ENCODE measurements around the gene ZEB1.

Gene ZEB1

DNA sequence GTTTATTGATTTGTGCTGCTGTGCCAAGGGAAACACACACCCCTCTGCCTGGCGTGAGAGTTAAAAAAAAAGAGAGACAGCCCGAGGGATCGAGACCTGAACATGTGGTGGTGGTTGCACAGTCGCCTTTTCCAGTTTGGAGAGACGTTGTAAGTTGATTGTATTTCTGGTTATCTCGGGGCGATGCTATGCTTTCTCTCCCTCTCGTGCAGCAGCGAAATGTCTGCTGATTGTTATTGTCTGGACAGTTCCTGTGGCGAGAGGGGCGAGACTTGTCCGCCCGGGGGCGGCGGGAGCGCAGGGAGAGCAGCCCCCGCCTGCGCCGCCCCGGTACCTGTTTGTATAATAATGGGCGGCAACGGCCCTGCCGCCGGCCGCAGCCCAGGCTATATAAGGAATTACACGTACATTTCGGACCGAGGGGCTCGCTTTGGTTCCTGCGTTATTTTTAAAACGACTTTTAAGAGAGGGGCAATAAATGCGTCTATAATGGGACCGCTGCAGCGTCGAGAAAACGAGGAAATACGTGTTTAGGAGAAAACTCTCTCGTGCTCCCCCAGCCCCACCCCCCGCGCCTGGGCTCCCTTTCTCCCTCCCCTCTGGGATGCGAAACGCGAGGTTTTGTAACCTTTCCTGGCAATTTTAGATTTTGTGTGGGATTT is 1.7 kb downstream of the ZEB1 start:
- 0 out of 2 replicates have a peak, but pooled peaks have one; percentile 45 for TF ChIP-seq ZBTB7A (IDR thresholded peaks at IDR 0.05; ENCODE audit: low read depth)
- TF ChIP-seq EP300 (IDR thresholded peaks at IDR 0.05; ENCODE audit: borderline replicate concordance): no peak

DNA sequence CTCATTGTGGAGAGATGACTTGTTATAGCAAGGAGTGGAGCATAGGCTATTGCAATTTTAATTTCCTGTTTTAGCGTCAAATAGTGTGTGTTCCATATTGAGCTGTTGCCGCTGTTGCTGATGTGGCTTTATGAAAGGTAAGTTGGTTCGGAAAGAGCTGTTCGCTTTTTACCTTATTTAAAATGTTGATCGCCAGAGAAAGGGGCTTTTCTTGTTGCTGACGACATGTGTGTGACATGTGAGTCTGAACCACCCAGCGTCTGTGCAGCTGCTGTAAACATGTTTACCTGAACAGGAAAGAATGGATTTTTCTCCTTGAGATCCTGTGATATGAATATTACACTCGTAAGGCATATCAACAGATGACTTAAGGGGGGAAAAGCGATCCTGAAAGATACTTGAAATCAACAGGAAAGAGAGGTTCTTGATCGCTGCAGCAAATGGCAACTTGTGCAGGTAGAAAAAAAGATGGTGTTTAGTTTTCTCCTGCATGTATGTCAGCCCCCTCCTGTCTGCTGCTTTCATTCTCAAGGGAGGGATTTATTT is 2.5 kb downstream of the ZEB1 start:
- TF ChIP-seq TCF12 (IDR thresholded peaks at IDR 0.05; ENCODE audit: low read depth) (no peak), FOXM1 (IDR thresholded peaks at IDR 0.05; ENCODE audit: borderline replicate concordance, low read depth) (no peak), CREB1 (IDR thresholded peaks at IDR 0.05; ENCODE audit: low read depth) (no peak), NFIC (IDR thresholded peaks at IDR 0.05) (no peak), RAD21 (IDR thresholded peaks at IDR 0.05; ENCODE audit: low read depth) (no peak), TEAD4 (IDR thresholded peaks at IDR 0.05) (no peak), EP300 (IDR thresholded peaks at IDR 0.05; ENCODE audit: borderline replicate concordance) (no peak), YY1 (IDR thresholded peaks at IDR 0.05; ENCODE audit: low read depth) (no peak), TAF1 (IDR thresholded peaks at IDR 0.05; ENCODE audit: low read depth) (no peak), CEBPB (IDR thresholded peaks at IDR 0.05) (no peak), ZBTB7A (IDR thresholded peaks at IDR 0.05; ENCODE audit: low read depth) (no peak), EGR1 (IDR thresholded peaks at IDR 0.05) (no peak)
- TF ChIP-seq, protein P1, sequence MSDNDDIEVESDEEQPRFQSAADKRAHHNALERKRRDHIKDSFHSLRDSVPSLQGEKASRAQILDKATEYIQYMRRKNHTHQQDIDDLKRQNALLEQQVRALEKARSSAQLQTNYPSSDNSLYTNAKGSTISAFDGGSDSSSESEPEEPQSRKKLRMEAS (IDR thresholded peaks at IDR 0.05): no peak
- TF ChIP-seq, protein P2, sequence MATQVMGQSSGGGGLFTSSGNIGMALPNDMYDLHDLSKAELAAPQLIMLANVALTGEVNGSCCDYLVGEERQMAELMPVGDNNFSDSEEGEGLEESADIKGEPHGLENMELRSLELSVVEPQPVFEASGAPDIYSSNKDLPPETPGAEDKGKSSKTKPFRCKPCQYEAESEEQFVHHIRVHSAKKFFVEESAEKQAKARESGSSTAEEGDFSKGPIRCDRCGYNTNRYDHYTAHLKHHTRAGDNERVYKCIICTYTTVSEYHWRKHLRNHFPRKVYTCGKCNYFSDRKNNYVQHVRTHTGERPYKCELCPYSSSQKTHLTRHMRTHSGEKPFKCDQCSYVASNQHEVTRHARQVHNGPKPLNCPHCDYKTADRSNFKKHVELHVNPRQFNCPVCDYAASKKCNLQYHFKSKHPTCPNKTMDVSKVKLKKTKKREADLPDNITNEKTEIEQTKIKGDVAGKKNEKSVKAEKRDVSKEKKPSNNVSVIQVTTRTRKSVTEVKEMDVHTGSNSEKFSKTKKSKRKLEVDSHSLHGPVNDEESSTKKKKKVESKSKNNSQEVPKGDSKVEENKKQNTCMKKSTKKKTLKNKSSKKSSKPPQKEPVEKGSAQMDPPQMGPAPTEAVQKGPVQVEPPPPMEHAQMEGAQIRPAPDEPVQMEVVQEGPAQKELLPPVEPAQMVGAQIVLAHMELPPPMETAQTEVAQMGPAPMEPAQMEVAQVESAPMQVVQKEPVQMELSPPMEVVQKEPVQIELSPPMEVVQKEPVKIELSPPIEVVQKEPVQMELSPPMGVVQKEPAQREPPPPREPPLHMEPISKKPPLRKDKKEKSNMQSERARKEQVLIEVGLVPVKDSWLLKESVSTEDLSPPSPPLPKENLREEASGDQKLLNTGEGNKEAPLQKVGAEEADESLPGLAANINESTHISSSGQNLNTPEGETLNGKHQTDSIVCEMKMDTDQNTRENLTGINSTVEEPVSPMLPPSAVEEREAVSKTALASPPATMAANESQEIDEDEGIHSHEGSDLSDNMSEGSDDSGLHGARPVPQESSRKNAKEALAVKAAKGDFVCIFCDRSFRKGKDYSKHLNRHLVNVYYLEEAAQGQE (IDR thresholded peaks at IDR 0.05; ENCODE audit: low read depth): no peak
- TF ChIP-seq, protein P3, sequence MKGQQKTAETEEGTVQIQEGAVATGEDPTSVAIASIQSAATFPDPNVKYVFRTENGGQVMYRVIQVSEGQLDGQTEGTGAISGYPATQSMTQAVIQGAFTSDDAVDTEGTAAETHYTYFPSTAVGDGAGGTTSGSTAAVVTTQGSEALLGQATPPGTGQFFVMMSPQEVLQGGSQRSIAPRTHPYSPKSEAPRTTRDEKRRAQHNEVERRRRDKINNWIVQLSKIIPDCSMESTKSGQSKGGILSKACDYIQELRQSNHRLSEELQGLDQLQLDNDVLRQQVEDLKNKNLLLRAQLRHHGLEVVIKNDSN (IDR thresholded peaks at IDR 0.05): no peak

DNA sequence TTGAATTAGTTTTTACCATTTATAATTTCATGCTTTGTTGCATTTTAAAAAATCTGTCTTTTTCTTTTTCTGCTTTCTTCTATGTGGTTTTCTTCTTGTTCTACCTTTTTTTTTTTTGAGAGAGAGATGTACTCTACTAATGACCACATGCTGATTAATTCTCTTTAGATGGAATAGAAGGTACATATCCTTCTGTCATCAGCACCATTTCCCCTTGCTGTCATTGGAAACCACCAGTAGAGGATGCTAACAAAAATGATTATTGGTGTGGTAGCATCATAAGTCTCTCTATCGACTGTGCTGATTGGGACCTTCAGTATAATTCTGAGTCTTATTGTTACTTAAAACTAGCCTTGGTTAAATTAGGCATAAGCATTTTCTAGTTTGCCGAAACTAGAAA is 3.6 kb downstream of the ZEB1 start:
- TF ChIP-seq CEBPB (IDR thresholded peaks at IDR 0.05): no peak
- TF ChIP-seq, protein P1 (IDR thresholded peaks at IDR 0.05): no peak
- no peak for TF ChIP-seq NFIC (IDR thresholded peaks at IDR 0.05)
- TF ChIP-seq, protein P3 (IDR thresholded peaks at IDR 0.05): no peak
- no peak for TF ChIP-seq CREB1 (IDR thresholded peaks at IDR 0.05; ENCODE audit: low read depth)
- TF ChIP-seq, protein P2 (IDR thresholded peaks at IDR 0.05; ENCODE audit: low read depth): no peak
- no peak for TF ChIP-seq RAD21 (IDR thresholded peaks at IDR 0.05; ENCODE audit: low read depth)
- no peak for TF ChIP-seq TEAD4 (IDR thresholded peaks at IDR 0.05)
- TF ChIP-seq EGR1 (IDR thresholded peaks at IDR 0.05): no peak
- no peak for TF ChIP-seq EP300 (IDR thresholded peaks at IDR 0.05; ENCODE audit: borderline replicate concordance)
- no peak for TF ChIP-seq ZBTB7A (IDR thresholded peaks at IDR 0.05; ENCODE audit: low read depth)
- no peak for TF ChIP-seq TCF12 (IDR thresholded peaks at IDR 0.05; ENCODE audit: low read depth)
- TF ChIP-seq YY1 (IDR thresholded peaks at IDR 0.05; ENCODE audit: low read depth): no peak

DNA sequence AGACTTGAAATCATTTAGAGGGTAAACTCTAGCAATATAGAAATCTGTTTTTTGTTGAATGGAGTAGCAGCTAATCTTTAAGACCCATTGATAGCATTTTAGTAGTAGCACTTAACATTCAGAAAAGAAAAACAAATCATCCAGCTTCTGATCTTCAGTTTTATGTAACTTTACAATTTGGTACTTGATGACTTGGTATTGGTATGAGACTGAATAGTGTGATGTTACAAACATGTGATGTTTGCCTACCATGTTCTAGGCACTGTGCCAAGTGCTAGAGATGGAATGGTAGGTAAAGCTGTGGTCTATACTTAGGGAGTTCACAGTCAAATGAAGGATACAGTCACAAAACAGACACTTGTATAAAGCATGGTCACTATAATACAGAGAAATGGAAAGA is 21.3 kb downstream of the ZEB1 start:
- TF ChIP-seq, protein P1 (IDR thresholded peaks at IDR 0.05): no peak
- TF ChIP-seq CEBPB (IDR thresholded peaks at IDR 0.05) (no peak), YY1 (IDR thresholded peaks at IDR 0.05; ENCODE audit: low read depth) (no peak), CREB1 (IDR thresholded peaks at IDR 0.05; ENCODE audit: low read depth) (no peak), NFIC (IDR thresholded peaks at IDR 0.05) (no peak), RAD21 (IDR thresholded peaks at IDR 0.05; ENCODE audit: low read depth) (no peak), FOXM1 (IDR thresholded peaks at IDR 0.05; ENCODE audit: borderline replicate concordance, low read depth) (no peak), EP300 (IDR thresholded peaks at IDR 0.05; ENCODE audit: borderline replicate concordance) (no peak), TAF1 (IDR thresholded peaks at IDR 0.05; ENCODE audit: low read depth) (no peak), EGR1 (IDR thresholded peaks at IDR 0.05) (no peak), TEAD4 (IDR thresholded peaks at IDR 0.05) (no peak), ZBTB7A (IDR thresholded peaks at IDR 0.05; ENCODE audit: low read depth) (no peak)
- TF ChIP-seq, protein P2 (IDR thresholded peaks at IDR 0.05; ENCODE audit: low read depth): no peak
- TF ChIP-seq, protein P3 (IDR thresholded peaks at IDR 0.05): no peak
